Esophagus (tissue), 2 donors: ENCODE results near the gene ERAL1. TPM values are rescaled to one million over a fixed set of nuclear protein-coding genes. Genes with fewer than 3 reads are reported as not detected.
"Not testable (repeated sequence)": the region's sequence is repeated elsewhere in the genome, so short reads cannot be mapped to it uniquely, and the experiment has no call there.

Source experiments
- H3K27ac ChIP-seq, 2 donors: one replicate each; pipeline ENCODE4 v1.5.1; 2013; ENCODE audit warnings: low read depth in 2 of 2, mild to moderate bottlenecking in 2 of 2, inconsistent platforms in 1 of 2, low read length in 1 of 2, moderate library complexity in 1 of 2
- H3K27me3 ChIP-seq, 2 donors: one replicate each; pipeline ENCODE4 v1.6.1; 2013; ENCODE audit warnings: low read length in 2 of 2, control low read depth in 1 of 2, mild to moderate bottlenecking in 1 of 2; ENCODE audit not compliant: insufficient read depth in 2 of 2, control insufficient read depth in 1 of 2
- H3K36me3 ChIP-seq, 2 donors: one replicate each; pipeline ENCODE4 v1.6.1; 2013; ENCODE audit warnings: low read length in 1 of 2; ENCODE audit not compliant: control insufficient read depth in 2 of 2, insufficient read depth in 2 of 2
- H3K4me1 ChIP-seq, 2 donors: one replicate each; pipeline ENCODE4 v1.6.1; 2013; ENCODE audit warnings: low read length in 1 of 2; ENCODE audit not compliant: control insufficient read depth in 2 of 2, insufficient read depth in 2 of 2
- H3K4me3 ChIP-seq, 2 donors: one replicate each; pipeline ENCODE4 v1.5.1; 2013; ENCODE audit warnings: low read length in 2 of 2, mild to moderate bottlenecking in 2 of 2, low read depth in 1 of 2, moderate library complexity in 1 of 2
- H3K9me3 ChIP-seq, 2 donors: one replicate each; pipeline ENCODE4 v1.6.1; 2013; ENCODE audit warnings: mild to moderate bottlenecking in 2 of 2, low read depth in 1 of 2, low read length in 1 of 2, moderate library complexity in 1 of 2; ENCODE audit not compliant: control insufficient read depth in 2 of 2, insufficient read depth in 1 of 2
- WGBS, 2 donors: extraction: QIAGEN DNeasy Blood & Tissue Kit; methylation state at CpG; one replicate each; pipeline ENCODE4 v1.1.7; 2013; 5-methylcytosine and 5-hydroxymethylcytosine counted together
- polyA plus RNA-seq, 2 donors: library from polyadenylated mRNA; stranded (reverse); fragments of 200-250 nt; gene quantifications; one replicate each; pipeline ENCODE4 v1.2.3, GENCODE V29; 2013
- donor health status: healthy with polysubstance abuse.
- donor health status: Bipolar disorder and iron deficiency.

The ERAL1 gene
- polyA plus RNA-seq, 2 donors = 24.0 to 32.4 TPM

DNA sequence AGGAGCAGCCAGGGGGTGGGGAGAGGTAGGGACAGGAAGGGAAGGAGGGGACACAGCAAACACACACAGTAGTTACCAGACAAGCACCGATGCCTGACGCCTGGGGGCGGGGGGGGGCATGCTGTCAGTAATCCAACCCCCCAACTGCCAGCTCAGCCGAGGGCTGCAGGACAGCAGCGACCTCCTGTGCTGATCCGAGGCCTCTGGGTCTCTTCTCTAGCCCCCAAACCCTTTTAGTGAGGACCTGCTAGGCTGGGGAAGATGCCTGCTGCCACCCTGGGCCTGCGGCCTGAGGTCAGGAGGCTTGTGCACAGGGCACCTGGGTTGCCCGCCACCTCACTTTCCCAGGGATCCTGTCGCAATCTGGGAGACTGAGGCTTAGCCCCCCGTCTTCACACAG lies 31.1 kb downstream of the ERAL1 start:
- Histone ChIP-seq H3K4me3 (no peak overlapping the region), H3K9me3 (no peaks in the 10 kb centered on the region), H3K27ac (no peak overlapping the region), H3K27me3 (no peaks in the 10 kb centered on the region), H3K4me1 (peaks cover 0 to 3% of the 10 kb centered on the region in 2 donors), H3K36me3 (peaks cover 27 to 49% of the 10 kb centered on the region in 2 donors)
- WGBS, 2 donors = 83 to 86% methylated on average over 10 of the region's 10 CpGs

DNA sequence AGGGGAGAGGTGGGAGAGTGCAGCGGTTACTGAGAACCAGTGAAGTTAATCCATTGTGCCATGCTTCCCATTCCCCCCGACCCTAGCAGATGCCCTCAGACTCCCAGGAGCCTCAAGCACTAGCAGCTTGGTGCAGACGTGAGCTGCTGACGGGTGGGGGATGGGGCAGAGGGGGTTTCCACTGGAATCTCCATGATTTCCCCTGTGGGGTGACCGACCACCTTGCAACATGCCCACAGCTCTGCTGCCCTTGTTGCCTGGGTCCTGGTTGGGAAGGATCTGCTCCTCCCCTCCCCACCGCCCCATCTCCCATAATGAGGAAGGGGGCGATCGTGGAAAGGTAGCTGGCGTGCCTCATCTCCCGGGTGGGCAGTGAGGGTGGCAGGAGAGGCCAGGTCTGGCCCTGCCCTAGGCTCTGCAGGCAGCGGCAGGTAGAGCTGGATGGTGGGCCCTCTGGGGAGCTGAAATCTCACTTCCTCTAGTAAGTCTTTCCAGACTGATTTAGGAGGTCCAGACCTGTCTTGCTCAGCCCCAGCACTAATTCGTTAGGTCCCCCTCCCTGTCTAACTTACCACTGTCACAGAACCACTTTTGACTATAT lies 33.2 kb downstream of the ERAL1 start:
- no peak overlapping the region for H3K4me3 ChIP-seq
- peaks cover 10 to 33% of the 10 kb centered on the region in 2 donors for H3K36me3 ChIP-seq
- 79 to 80% methylated on average over 12 of the region's 12 CpGs for WGBS, 2 donors

DNA sequence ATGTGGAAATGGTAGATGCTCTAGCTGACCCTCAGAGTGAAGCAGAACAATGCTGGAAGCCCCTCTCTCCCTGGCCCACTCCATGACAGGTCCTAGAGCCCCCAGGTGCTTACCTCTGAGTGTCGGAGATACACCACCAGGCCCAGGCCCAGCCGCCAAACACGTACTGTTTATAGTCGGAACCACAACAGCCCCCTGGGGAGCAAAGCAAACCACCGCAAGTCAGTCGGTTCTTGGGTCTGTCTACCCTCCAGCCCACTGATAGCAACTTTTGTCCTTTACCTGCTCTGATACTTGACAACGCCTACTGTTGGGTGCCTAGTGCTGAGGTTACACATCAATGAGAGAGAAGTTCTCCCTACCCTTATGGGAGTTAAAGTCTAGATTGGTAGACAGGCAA lies 34.0 kb downstream of the ERAL1 start:
- H3K36me3 ChIP-seq = peaks cover 7 to 29% of the 10 kb centered on the region in 2 donors
- 93 to 95% methylated on average over 7 of the region's 7 CpGs for WGBS, 2 donors

More for the DNA sequence above, 33.2 kb downstream of the ERAL1 start:
- Histone ChIP-seq H3K27me3 (no peaks in the 10 kb centered on the region), H3K4me1 (peaks cover 0 to 1% of the 10 kb centered on the region in 2 donors), H3K9me3 (no peaks in the 10 kb centered on the region), H3K27ac (no peak overlapping the region)

DNA sequence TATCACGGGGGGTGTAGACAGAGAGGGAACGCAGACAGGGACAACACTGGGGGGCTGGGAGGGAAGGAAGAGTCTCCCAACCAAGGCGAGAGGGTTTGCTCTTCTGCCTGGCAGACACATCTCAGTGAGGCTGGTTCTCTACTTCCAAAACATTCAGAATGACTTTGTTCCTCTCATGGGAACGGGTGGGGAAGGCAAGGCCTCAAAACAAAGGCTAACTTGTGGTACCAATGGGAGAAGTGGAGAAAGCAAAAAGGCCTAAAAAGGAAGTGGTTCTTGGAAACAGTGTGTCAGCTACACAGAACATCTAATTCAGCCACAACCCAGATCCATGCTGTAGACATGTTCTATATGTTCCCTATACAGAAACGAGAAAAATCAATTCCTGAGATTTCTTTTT lies 35.2 kb downstream of the ERAL1 start:
- H3K4me1 ChIP-seq = peaks cover 0 to 6% of the 10 kb centered on the region in 2 donors
- H3K4me3 ChIP-seq = no peak overlapping the region
- H3K27me3 ChIP-seq = no peaks in the 10 kb centered on the region
- no peak overlapping the region for H3K27ac ChIP-seq
- H3K9me3 ChIP-seq = no peaks in the 10 kb centered on the region
- peaks cover 6 to 21% of the 10 kb centered on the region in 2 donors for H3K36me3 ChIP-seq
- WGBS, 2 donors = 75 to 80% methylated on average over 5 of the region's 5 CpGs

More for the DNA sequence above, 34.0 kb downstream of the ERAL1 start:
- Histone ChIP-seq H3K27me3 (no peaks in the 10 kb centered on the region), H3K4me1 (peaks cover 0 to 4% of the 10 kb centered on the region in 2 donors), H3K4me3 (no peak overlapping the region), H3K27ac (no peak overlapping the region), H3K9me3 (no peaks in the 10 kb centered on the region)

DNA sequence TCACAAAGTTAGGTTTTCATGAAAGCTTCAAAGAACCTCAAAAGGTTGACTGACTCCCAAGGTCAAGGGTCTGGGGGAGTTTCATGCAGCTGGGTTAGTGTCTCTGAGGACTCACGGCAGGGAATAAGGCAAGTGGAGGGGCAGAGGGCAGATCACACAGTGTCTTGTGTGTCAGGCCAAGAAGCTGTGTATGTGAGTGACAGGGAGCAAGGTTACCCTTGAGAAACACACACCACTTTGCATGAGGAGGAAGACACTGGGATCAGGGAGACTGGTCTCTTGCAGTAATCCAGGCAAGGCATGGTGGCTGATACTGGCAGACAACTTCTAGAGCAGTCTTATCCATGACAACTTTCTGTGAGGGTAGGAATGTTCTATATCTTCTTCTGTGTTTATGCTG lies 36.4 kb downstream of the ERAL1 start:
- no peaks in the 10 kb centered on the region for H3K9me3 ChIP-seq
- H3K36me3 ChIP-seq = peaks cover 0 to 9% of the 10 kb centered on the region in 2 donors
- H3K4me1 ChIP-seq = peaks cover 3 to 9% of the 10 kb centered on the region in 2 donors
- H3K4me3 ChIP-seq = no peak overlapping the region
- H3K27ac ChIP-seq = no peak overlapping the region
- H3K27me3 ChIP-seq = no peaks in the 10 kb centered on the region
- 87 to 89% methylated on average over 1 of the region's 1 CpG for WGBS, 2 donors

DNA sequence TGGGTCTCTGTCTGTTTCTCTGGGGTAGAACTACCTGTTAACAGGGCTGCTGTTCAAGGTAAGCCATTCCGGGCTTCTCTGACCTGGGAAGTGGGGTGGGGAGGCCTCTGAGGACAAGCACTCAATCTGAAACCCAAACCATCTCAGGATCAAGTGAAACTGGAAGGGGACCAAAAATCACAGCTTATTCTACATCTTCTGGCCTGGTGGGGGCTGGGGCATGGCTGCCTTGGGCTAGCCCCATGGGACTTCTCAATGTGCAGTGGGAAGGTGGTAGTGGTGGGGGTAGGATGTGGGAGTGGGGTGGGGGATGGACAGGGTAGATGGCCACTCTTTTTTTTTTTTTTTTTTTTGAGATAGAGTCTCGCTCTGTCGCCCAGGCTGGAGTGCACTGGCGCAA lies 37.2 kb downstream of the ERAL1 start:
- Histone ChIP-seq H3K9me3 (no peaks in the 10 kb centered on the region), H3K27me3 (no peaks in the 10 kb centered on the region), H3K4me1 (peaks cover 3 to 9% of the 10 kb centered on the region in 2 donors), H3K4me3 (no peak overlapping the region), H3K27ac (no peak overlapping the region), H3K36me3 (peaks cover 0 to 9% of the 10 kb centered on the region in 2 donors)
- 90 to 97% methylated on average over 2 to 4 of the region's 4 CpGs for WGBS, 2 donors

DNA sequence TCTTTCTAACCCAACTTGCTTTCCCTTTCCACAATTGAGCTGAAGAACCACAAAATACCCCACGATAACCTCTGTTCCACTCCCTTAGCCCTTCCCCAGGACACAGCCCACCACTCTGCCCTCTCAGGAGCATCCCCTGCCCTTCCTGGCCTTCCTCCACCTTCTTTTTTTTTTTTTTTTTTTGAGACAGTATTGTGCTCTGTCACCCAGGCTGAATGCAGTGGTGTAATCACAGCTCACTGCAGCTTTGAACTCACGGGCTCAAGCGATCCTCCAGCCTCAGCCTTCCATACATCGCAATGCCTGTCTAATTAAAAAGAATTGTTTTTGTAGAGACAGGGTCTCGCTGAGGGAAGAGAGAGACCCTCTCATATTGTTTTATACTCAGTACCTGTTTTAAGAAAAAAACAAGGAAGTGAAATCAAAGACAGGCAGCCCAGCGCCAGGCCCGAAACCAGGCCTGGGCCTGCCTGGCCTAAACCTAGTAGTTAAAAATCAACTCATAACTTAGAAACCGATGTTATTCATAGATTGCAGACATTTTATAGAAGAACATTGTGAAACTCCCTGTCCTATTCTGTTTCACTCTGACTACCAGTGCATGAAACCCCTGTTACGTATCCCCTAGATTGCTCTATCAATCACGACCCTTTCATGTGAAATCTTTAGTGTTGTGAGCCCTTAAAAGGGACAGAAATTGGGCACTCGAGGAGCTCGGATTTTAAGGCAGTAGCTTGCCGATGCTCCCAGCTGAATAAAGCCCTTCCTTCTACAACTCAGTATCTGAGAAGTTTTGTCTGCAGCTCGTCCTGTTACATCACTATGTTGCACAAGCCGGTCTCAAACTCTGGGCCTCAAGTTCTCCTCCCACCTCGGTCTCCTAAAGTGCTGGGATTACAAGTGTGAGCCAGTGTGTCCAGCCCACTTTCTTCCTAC lies 38.7 kb downstream of the ERAL1 start:
- not testable (repeated sequence) for H3K4me1 ChIP-seq, H3K4me3 ChIP-seq, H3K36me3 ChIP-seq, H3K27me3 ChIP-seq, H3K9me3 ChIP-seq
- 51 to 58% methylated on average over 16 of the region's 16 CpGs for WGBS, 2 donors
- peak overlapping the region; percentile 78 to 89 for H3K27ac ChIP-seq

DNA sequence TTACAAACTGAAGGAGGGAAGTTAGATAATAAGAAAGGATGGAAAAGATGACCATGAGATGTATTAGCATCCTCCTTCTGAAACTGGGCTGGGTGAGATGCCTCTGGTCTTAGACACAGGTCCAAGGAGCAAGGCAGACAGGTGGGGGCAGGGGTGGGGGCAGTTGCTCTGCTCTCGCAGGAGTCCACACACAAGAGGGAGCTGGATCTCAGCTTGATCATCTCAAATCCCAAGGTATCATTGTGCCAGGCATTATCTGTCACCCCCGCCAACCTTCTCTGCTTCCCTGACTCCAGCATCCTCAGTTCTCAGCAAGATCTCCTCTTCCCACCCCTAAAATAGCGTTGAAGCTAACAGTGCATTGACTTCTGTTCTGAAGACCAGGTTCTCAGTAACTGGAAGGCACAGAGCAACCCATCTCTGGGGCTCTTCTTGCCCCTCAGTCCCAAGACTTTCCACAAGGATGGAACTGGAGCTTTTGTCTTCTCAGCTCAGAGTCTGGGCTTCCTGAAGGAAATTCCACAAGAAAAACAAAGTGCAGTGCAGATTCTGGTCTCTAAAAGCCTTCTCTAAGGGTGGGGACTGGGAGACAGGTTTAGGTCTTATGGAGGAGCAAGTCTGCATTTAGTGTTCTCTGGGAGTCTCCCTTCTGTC lies 41.1 kb downstream of the ERAL1 start:
- Histone ChIP-seq H3K27me3 (no peaks in the 10 kb centered on the region), H3K4me1 (peaks cover 7 to 9% of the 10 kb centered on the region in 2 donors), H3K27ac (peak overlapping the region; percentile 94 to 97), H3K4me3 (peak overlapping the region; percentile 64 to 85), H3K36me3 (peaks cover 0 to 7% of the 10 kb centered on the region in 2 donors), H3K9me3 (no peaks in the 10 kb centered on the region)
- WGBS, 2 donors = 47 to 48% methylated on average over 3 of the region's 3 CpGs

DNA sequence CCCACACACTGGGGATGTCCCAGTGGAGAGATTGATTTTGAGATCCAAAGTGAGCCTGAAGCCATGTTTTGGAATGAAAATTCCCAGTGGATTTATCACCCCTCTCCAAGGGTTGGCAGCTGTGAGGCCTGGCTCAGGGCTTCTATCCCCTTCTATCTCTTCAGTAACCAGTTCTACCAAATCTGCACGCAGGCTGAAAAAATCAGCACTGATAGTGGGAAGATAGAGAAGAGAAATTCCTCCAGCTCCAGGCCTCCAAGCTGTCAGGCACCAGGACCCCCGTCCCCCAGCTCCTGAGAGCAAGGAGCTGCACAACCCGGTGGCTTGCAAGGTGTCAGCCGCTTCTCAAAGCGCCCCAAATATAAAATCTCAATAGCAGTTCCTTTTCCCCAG lies 41.7 kb downstream of the ERAL1 start:
- no peaks in the 10 kb centered on the region for H3K9me3 ChIP-seq
- H3K4me1 ChIP-seq = peaks cover 11 to 12% of the 10 kb centered on the region in 2 donors
- H3K27ac ChIP-seq = peak overlapping the region; percentile 94 to 97
- WGBS, 2 donors = 7 to 9% methylated on average over 5 of the region's 5 CpGs
- peak overlapping the region; percentile 64 to 85 for H3K4me3 ChIP-seq
- peaks cover 0 to 3% of the 10 kb centered on the region in 2 donors for H3K36me3 ChIP-seq
- no peaks in the 10 kb centered on the region for H3K27me3 ChIP-seq
